Measurements from ENCODE around the gene IGSF21.

The IGSF21 gene

GRCh38 chr1:18099026-18099425 is 8.6 kb upstream of the IGSF21 start:
- DNase-seq, result no peak

GRCh38 chr1:18100060-18100459 is 7.5 kb upstream of the IGSF21 start:
- no peak for DNase-seq

DNA sequence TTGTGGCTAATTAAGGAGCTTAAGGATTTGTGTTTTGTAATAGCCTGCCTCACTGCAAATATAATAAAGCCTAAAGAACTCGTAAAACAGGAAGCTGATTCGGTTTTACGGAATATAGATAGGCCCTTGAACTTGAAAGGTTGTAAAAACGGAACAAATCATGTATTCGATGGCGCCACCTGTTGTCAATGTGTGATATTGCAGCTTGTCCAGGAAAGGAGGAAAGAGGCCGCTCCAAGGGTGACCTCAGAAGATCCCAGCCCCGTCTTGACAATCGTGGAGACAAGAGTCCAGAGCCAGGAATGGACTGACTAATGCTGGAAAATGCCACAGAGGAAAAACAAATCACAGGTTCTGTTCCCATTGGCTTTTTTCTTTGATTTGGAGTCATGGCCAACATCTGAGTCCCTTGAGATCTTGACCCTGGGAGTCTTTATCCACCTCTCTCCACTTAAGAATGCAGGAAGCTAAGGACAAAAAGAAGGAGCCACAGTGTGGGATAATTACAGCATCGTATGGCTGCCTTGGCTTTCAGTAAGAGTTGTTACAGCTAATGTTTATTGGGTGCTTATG is 7.0 kb upstream of the IGSF21 start:
- DNase-seq, result no peak

DNA sequence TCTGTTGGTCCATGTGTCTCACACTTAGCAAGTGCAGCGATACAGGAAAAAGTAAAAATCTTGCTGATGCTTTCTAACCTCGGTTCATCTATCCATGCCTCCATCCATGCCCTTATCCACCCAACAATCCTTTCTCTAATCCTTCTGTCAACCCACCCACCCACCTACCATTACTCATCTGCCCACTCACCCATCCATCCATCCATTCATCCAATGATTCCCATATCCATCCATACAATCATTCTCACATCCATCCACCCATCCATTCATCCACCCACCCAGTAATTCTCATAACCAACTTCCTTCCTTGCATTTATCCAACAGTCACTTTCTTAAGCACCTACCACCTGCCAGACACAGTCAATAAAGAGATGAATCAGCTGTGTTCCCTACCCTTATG is 6.1 kb upstream of the IGSF21 start:
- no peak for DNase-seq

DNA sequence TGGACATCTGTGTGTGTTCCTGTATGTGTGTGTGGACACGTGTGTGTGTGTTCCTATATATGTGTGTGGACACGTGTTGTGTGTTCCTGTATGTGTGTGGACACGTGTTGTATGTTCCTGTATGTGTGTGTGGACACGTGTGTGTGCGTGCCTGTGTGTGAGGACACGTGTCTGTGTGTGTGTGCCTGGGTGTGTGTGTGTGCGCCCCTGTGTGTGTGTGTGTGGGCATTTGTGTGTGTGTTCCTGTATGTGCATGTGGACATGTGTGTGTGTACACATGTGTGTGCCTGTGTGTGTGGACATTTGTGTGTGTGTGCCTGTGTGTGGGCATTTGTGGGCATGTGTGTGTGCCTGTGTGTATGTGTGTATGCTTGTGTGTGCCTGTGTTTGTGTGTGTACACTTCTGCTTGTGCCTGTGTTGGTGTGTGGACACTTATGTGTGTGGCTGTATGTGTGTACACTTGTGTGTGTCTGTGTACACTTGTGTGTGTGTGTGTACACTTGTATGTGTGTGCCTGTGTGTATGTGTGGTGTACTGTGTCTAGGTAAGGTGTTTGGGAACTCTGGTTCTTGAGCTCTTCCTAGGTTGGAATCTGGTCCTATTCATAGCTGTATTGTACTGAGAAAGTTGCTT is 3.7 kb upstream of the IGSF21 start:
- no peak for DNase-seq

DNA sequence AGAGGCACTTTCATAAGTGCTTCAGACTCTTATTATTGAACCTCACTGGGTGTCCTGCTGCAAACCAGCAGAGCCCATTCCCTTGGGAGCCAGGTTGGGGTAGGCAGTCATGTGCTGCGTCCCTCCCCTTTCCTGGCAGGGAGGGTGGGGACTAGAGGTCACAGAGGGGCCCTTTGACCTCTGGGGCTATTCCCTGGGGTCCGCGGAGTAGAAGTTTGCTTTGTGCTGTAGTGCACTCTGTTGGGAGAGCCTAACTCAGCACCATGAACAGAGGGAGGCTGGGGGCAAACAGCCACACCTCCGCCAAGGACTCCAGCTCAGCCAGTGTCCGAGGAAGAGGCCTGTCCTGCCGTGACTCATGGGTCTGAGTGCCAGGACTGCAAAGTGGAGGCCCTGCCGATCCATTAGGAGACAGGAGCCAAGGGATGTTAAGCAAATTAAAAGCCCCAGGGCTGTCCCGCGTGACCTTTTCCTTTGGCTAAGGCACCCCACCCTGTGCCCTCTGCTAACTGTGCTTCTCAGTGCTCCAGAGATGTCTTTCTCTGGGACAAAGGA is 3.0 kb upstream of the IGSF21 start:
- DNase-seq, result no peak

DNA sequence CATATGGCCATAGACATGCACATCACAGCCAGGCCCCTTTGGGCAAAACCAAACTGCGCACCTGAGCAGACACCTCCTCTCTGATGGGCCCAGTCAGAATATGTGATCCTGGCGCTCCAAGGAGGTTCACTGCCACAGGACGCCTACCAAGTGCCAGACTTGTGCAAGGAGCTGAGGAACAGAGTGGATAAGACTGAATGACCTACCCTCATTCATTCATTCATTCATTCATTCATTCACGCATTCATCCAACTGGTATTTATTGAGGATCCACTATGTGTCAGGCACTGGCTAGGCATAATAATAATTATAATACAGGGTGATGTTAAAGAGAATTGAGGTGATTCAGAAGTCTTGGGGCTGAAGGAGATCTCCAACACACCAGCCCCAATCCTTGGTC is 2.4 kb upstream of the IGSF21 start:
- no peak for DNase-seq

GRCh38 chr1:18108299-18109057 is 880 bp downstream of the IGSF21 start:
- no peak for DNase-seq

- no peak for DNase-seq
Observed at GRCh38 chr1:18109058-18109755, 1.6 kb downstream of the IGSF21 start.

- DNase-seq, result no peak
Observed at GRCh38 chr1:18109756-18110597, 2.4 kb downstream of the IGSF21 start.

DNA sequence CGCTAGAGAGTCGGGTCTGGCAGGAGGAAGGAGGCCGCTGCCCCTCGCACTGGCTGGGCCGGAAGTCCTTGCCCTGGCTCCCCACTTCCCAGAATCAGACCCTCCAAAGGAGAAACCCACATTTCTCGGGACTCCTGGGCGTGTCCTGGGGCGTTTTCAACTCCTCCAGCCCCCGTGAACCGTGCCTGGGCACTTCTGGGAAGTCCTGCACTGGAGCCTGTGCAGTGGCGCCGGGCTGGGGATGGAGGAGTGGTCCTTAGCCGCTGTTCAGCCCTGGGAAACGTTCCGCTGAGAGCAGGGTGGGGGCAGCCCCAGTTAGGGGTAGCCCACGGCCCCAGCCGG is 3.0 kb downstream of the IGSF21 start:
- no peak for DNase-seq

- no peak for DNase-seq
Observed at GRCh38 chr1:18110968-18111367, 3.4 kb downstream of the IGSF21 start.

DNA sequence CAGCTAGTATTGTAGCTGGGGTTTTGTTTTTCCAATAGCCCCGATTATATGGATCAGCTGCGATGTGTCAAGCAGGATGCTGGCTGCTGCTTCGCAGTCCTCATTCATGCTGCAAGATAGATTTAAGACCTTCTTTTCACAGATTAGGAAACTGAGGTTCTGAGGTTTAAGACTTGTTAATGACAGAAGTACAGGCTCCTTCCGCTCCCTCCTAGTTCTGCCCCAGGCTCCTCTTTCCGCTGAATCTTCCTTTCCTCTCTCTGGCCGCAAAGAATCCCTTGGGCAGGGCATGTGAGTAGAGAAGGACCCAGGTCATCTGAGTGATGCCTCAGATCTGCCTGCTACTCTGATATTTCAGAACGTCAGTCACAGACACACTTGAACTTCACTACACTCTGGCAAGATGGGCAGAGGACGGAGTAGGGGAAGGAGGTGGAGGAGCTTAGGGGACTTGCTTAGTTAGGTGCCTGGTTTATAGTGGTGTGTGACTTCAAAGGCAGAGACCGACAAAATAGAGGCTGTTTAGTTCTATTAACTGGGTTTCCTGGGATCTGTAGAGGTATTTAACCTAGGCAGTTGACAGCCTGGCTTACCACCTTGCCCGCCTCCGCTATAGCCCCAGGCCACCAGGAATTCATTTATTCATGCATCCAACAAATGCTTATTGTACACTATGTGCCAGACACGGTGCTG is 4.2 kb downstream of the IGSF21 start:
- no peak for DNase-seq

- no peak for DNase-seq
Observed at GRCh38 chr1:18112611-18113010, 5.0 kb downstream of the IGSF21 start.

DNA sequence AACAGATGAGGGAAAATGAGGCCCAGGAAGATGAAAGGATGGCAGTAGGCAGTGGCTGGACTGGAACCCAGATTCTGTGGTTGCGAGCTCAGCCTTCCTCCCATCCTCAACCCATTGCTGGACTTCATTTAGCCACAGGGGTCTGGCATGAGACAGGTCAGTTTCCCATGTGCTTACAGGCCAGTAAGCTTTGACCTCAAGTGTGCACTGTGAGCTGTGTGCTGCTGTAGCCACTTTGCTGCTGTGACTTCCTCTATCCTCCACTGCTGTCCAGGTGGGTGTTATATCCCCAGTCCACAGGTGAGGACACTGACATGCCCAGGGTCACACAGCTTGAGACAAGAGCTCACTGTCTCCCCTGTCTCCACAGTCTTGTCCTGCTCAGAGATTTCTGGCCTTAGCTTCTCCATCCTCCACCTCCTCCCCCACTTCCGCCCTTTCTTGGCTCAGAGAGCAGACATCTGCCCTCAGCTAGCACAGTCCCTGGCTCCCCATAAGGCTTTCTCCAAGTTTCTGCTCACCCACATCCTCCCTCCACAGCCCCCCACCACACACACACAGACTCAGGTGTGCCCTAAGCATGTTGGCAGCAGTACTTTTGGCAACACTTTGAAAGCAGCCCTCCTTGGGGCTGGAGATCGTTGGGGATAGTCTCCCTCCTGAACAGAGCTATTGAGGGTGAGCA is 7.3 kb downstream of the IGSF21 start:
- DNase-seq, result no peak

- DNase-seq, result no peak
Observed at GRCh38 chr1:18116777-18117176, 9.2 kb downstream of the IGSF21 start.

DNA sequence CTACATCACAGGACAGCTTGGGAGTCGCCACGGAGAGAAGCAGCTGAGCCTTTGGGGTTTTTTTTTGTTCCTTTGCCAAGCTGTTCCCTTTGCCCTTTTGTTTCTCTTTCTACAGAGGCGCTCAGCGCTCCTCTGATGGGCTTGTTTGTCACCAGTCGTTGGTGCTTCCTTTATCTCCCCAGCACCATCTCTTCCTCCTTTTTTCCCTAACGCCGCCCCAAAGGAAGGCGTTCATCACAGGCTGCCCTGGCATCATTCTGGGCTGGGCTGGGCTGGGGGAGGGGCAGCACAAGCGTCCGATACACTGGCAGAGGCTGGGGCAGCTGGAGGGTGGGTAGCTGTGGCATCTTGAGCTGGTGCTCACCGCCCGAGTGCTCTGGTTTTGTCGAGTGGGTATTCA is 10.5 kb downstream of the IGSF21 start:
- DNase-seq, result no peak

- no peak for DNase-seq
Observed at GRCh38 chr1:18118491-18118890, 10.9 kb downstream of the IGSF21 start.

- DNase-seq, result no peak
Observed at GRCh38 chr1:18119289-18119688, 11.7 kb downstream of the IGSF21 start.

- no peak for DNase-seq
Observed at GRCh38 chr1:18119771-18120377, 12.3 kb downstream of the IGSF21 start.

GRCh38 chr1:18120638-18121037 is 13.0 kb downstream of the IGSF21 start:
- no peak for DNase-seq

Data from SIG-M5 (cell line).